Spleen (tissue), 7 donors: Measurements from ENCODE around the gene RPTOR.

Experiments used
- CTCF ChIP-seq, 11 experiments: fragments of 200-600 bp in 7 of 11; fragments of 450-650 bp in 4 of 11; sonication (generic) in 4 of 11; IDR thresholded peaks in 8 of 11; conservative IDR thresholded peaks in 3 of 11; 1 replicate in 7 of 11; 2 replicates in 4 of 11; pipeline versions ENCODE4 v1.4.0 to v1.8.0; 2016 to 2021; ENCODE audit warnings: antibody characterized with exemption in 11 of 11, inconsistent platforms in 4 of 11, mild to moderate bottlenecking in 1 of 11
- POLR2A ChIP-seq, 3 donors: fragments of 450-650 bp; IDR thresholded peaks; one replicate each; pipeline ENCODE4 v1.5.1; 2017; ENCODE audit warnings: antibody characterized with exemption in 3 of 3, mild to moderate bottlenecking in 1 of 3
- POLR2AphosphoS5 ChIP-seq, 3 donors: sonication (generic); formaldehyde crosslinking; IDR thresholded peaks; one replicate each; pipeline ENCODE4 v1.5.1; 2017; ENCODE audit warnings: antibody characterized with exemption in 3 of 3
- donor health status: DM: no; HTN: no; CAD: no; lungs with moderate emphysema.
- donor health status: DM: no; HTN: no; CAD: no.
- donor health status: DM: no; HTN: no; CAD: no.

- TF ChIP-seq POLR2A (IDR thresholded peaks at IDR 0.05) (no peak), CTCF (IDR thresholded peaks at IDR 0.05 in 8 of 11, conservative IDR thresholded peaks at IDR 0.05 in 3 of 11) (no peak), POLR2AphosphoS5 (IDR thresholded peaks at IDR 0.05) (no peak)
Measured at GRCh38 chr17:80732268-80732667, 187.6 kb downstream of the RPTOR start.
